NCI-H146 treated with DMSO at 0.1 percent for 48 hours (cell line): ENCODE measurements around the gene CDC14A.

Experiments
- DNase-seq: peaks from one replicate; lab custom pipeline; 2025; ENCODE audit not compliant: unreplicated experiment; lab: John Stamatoyannopoulos, UW

The CDC14A gene

GRCh38 chr1:100530880-100531487, 178.7 kb downstream of the CDC14A start:
- no peak for DNase-seq

- no peak for DNase-seq
These were observed 180.3 kb downstream of the CDC14A start for GRCh38 chr1:100532645-100533044.

- no peak for DNase-seq
These were observed 183.0 kb downstream of the CDC14A start for GRCh38 chr1:100535264-100535663.

GRCh38 chr1:100536031-100536430, 183.7 kb downstream of the CDC14A start:
- no peak for DNase-seq

GRCh38 chr1:100538913-100539835, 186.9 kb downstream of the CDC14A start:
- no peak for DNase-seq

- no peak for DNase-seq
These were observed 187.7 kb downstream of the CDC14A start for GRCh38 chr1:100539836-100540536.

GRCh38 chr1:100542285-100542684, 190.0 kb downstream of the CDC14A start:
- no peak for DNase-seq

- peak; percentile 2 for DNase-seq
These were observed 191.3 kb downstream of the CDC14A start for GRCh38 chr1:100543640-100544039.

- no peak for DNase-seq
These were observed 192.5 kb downstream of the CDC14A start for GRCh38 chr1:100544791-100545190.

- no peak for DNase-seq
These were observed 193.5 kb downstream of the CDC14A start for GRCh38 chr1:100545855-100546254.

GRCh38 chr1:100552031-100552430, 199.7 kb downstream of the CDC14A start:
- no peak for DNase-seq

- no peak for DNase-seq
These were observed 200.6 kb downstream of the CDC14A start for GRCh38 chr1:100552922-100553321.

GRCh38 chr1:100556181-100556580, 203.9 kb downstream of the CDC14A start:
- no peak for DNase-seq

GRCh38 chr1:100556925-100557605, 204.8 kb downstream of the CDC14A start:
- DNase-seq = no peak

GRCh38 chr1:100557606-100557953, 205.3 kb downstream of the CDC14A start:
- no peak for DNase-seq

GRCh38 chr1:100565533-100565932, 213.2 kb downstream of the CDC14A start:
- DNase-seq = no peak

GRCh38 chr1:100565937-100566699, 213.8 kb downstream of the CDC14A start:
- no peak for DNase-seq

GRCh38 chr1:100567062-100567461, 214.8 kb downstream of the CDC14A start:
- no peak for DNase-seq
